Mesendoderm (in vitro differentiated cells): ENCODE data around the gene TDRD10.
A peak's percentile ranks its signal among the peaks of the same experiment; 100 is the strongest.

Experiments
- DNase-seq: peaks from one replicate; pipeline ENCODE4 v3.0.0; 2013
- H2AK5ac ChIP-seq: 2 replicates; pipeline ENCODE4 v1.6.1; 2013; ENCODE audit warnings: low read length, inconsistent platforms
- H2BK120ac ChIP-seq: 2 replicates; pipeline ENCODE4 v1.6.1; 2013; ENCODE audit warnings: low read depth, mild to moderate bottlenecking, low read length, moderate library complexity, mixed read lengths
- H2BK15ac ChIP-seq: replicated peaks from 2 replicates; pipeline ENCODE4 v1.6.1; 2013; ENCODE audit warnings: low read depth, mild to moderate bottlenecking, moderate library complexity
- H2BK5ac ChIP-seq: 2 replicates; pipeline ENCODE4 v1.6.1; 2013; ENCODE audit warnings: low read length, inconsistent platforms
- H3K18ac ChIP-seq: 2 replicates; pipeline ENCODE4 v1.6.1; 2013; ENCODE audit warnings: mild to moderate bottlenecking, low read length, mixed read lengths
- H3K23ac ChIP-seq: one replicate; pipeline ENCODE4 v1.6.1; 2013; ENCODE audit warnings: low read length
- H3K27ac ChIP-seq: 2 replicates; pipeline ENCODE4 v1.5.1; 2013; ENCODE audit warnings: low read depth, mild to moderate bottlenecking, inconsistent platforms, low read length, moderate library complexity
- H3K27me3 ChIP-seq: 2 replicates; pipeline ENCODE4 v1.6.1; 2013; ENCODE audit warnings: low read length, control low read depth, mild to moderate bottlenecking, inconsistent platforms; ENCODE audit not compliant: insufficient read depth, poor library complexity
- H3K36me3 ChIP-seq: 2 replicates; pipeline ENCODE4 v1.6.1; 2013; ENCODE audit warnings: low read length, inconsistent platforms; ENCODE audit not compliant: control insufficient read depth, insufficient read depth
- H3K4ac ChIP-seq: one replicate; pipeline ENCODE4 v1.6.1; 2013; ENCODE audit warnings: low read depth, mild to moderate bottlenecking, low read length, moderate library complexity
- H3K4me1 ChIP-seq: 2 replicates; pipeline ENCODE4 v1.6.1; 2013; ENCODE audit warnings: low read depth, low read length, inconsistent platforms; ENCODE audit not compliant: control insufficient read depth
- H3K4me2 ChIP-seq: 2 replicates; pipeline ENCODE4 v1.6.1; 2013; ENCODE audit warnings: low read length
- H3K4me3 ChIP-seq: 2 replicates; pipeline ENCODE4 v1.5.1; 2013; ENCODE audit warnings: mild to moderate bottlenecking, low read length
- H3K56ac ChIP-seq: one replicate; pipeline ENCODE4 v1.6.1; 2013; ENCODE audit warnings: low read length
- H3K79me1 ChIP-seq: 2 replicates; pipeline ENCODE4 v1.6.1; 2013; ENCODE audit warnings: low read length, inconsistent platforms
- H3K79me2 ChIP-seq: 2 replicates; pipeline ENCODE4 v1.6.1; 2013; ENCODE audit warnings: mild to moderate bottlenecking, low read length; ENCODE audit not compliant: control insufficient read depth, insufficient read depth
- H3K9ac ChIP-seq: 2 replicates; pipeline ENCODE4 v1.6.1; 2013; ENCODE audit warnings: low read length, inconsistent platforms
- H4K5ac ChIP-seq: one replicate; pipeline ENCODE4 v1.6.1; 2013; ENCODE audit warnings: low read length
- H4K8ac ChIP-seq: one replicate; pipeline ENCODE4 v1.6.1; 2013; ENCODE audit warnings: low read depth, mild to moderate bottlenecking, control low read depth, low read length, moderate library complexity
- WGBS: extraction: QIAGEN DNeasy Blood & Tissue Kit; methylation state at CpG from one replicate; pipeline ENCODE4 v1.1.7; 2013; ENCODE audit warnings: low lambda C conversion rate, missing lambda C conversion rate; ENCODE audit not compliant: insufficient coverage; ENCODE audit errors: extremely low coverage; 5-methylcytosine and 5-hydroxymethylcytosine counted together

The TDRD10 gene

DNA sequence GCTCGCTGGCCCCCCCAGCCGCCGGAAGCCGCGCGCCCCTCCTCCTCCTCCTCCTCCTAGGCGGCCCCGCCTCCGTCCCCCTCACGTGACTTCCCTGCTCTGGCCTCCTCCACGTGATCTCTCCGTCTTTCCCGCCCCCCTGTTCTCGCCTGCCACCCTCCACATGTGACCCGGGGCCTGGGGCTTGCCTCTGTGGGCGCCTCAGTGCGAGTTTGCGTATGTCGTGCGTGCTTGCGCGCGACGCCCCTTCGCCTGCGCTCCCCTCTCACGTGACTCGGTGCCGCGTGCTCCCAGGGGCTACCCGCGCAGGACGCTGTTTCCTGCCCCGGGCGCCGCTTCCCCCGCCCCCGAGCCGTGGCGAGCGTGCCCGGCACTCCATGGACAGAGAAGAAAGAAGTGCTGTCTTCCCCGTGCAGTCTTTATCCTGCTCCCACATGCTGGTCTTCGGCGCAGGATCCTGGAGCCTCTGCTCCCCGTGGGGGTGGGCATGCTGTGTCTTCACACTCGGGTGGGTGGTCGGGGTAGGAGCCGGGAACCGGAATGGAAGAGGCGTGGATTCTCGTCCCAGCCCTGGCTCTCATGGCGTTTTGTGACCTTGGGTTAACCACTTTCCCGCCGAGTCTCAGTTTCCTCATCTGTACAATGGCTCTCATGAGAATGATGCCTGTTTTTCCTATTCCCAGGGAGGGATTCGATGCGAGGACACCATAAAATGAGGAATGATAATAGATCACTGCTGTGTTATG, 56.9 kb downstream of the TDRD10 start:
- H3K27me3 ChIP-seq, result no peaks in the 10 kb centered on the region
- peak overlapping the region; percentile 35 for H2BK5ac ChIP-seq
- no peak overlapping the region for H2BK120ac ChIP-seq
- H3K4me3 ChIP-seq, result no peak overlapping the region
- peak overlapping the region; percentile 12 for H4K5ac ChIP-seq
- H3K36me3 ChIP-seq, result peaks cover 3% of the 10 kb centered on the region
- H3K56ac ChIP-seq, result peak overlapping the region; percentile 91
- H3K18ac ChIP-seq, result peak overlapping the region; percentile 13
- H3K23ac ChIP-seq, result no peak overlapping the region
- H3K79me1 ChIP-seq, result peaks cover 19% of the 10 kb centered on the region
- peak overlapping the region; percentile 98 for H3K4ac ChIP-seq
- DNase-seq, result peak; percentile 99
- peak overlapping the region; percentile 66 for H3K27ac ChIP-seq
- H3K4me2 ChIP-seq, result peak overlapping the region; percentile 52
- no CpG with 5 or more reads among the region's 57 CpGs for WGBS
- H3K4me1 ChIP-seq, result peaks cover 10% of the 10 kb centered on the region
- no peak overlapping the region for H4K8ac ChIP-seq
- no peak overlapping the region for H2BK15ac ChIP-seq
- peak overlapping the region; percentile 73 for H3K9ac ChIP-seq
- no peak overlapping the region for H2AK5ac ChIP-seq
- peaks cover 26% of the 10 kb centered on the region for H3K79me2 ChIP-seq

DNA sequence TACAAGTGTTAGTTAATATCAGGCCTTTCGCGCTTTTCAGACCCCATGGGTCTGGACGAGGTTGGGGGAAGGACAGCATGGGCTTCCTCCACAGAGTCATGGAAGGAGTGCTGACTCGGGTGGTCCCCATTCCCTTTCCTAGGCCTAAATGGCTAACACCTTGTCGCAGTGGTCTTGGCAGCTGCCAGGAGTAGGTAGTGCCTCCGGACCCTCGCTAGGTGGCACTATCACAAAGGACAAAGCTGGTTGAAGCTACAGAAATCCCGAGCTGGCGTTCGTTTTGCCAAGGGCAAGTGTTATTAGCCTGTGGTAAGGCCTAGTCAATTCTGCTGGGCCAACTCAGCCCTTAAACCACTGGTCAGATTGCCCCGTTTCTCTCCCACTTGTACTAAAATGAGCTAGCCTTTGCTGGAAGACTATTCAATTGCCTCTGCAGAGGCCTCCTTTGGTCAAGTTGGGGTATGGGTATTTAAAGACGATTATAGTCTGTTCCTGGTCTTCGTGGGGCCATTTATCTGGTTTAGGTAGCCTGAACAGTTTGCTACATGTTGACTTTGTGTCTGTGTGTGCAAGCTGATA, 57.5 kb downstream of the TDRD10 start:
- Histone ChIP-seq H3K4ac (no peak overlapping the region), H3K27me3 (no peaks in the 10 kb centered on the region), H3K18ac (no peak overlapping the region), H4K5ac (peak overlapping the region; percentile 12), H2BK120ac (no peak overlapping the region), H3K4me2 (peak overlapping the region; percentile 52), H3K27ac (no peak overlapping the region), H3K9ac (peak overlapping the region; percentile 73), H2BK5ac (no peak overlapping the region), H3K79me2 (peaks cover 26% of the 10 kb centered on the region), H3K79me1 (peaks cover 19% of the 10 kb centered on the region), H2AK5ac (no peak overlapping the region), H2BK15ac (no peak overlapping the region), H3K23ac (no peak overlapping the region), H3K4me1 (peaks cover 10% of the 10 kb centered on the region), H3K4me3 (no peak overlapping the region), H3K36me3 (peaks cover 1% of the 10 kb centered on the region), H4K8ac (no peak overlapping the region), H3K56ac (peak overlapping the region; percentile 91)
- DNase-seq, result peak; percentile 97
- WGBS, result no CpG with 5 or more reads among the region's 13 CpGs

DNA sequence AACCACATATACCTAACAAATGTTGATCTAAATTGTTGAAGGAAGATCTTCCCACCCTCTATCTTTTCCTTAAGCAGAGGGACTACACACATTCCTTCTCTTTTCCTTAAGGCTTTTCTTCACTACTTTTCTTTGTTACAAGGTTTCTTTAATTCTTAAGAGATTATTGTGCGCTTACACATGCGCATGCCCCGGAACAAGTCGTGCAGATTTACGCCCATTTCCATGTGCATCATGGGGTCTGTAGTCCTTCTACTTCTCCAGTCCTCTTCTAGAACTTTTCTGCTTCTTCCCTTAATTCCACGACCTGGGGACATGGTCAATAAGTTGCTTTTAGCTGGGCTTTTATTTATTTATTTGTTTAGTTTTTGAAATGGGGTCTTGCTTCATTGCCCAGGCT, 63.9 kb downstream of the TDRD10 start:
- Histone ChIP-seq H3K23ac (no peak overlapping the region), H3K18ac (no peak overlapping the region), H3K4me3 (no peak overlapping the region), H2BK15ac (no peak overlapping the region), H3K9ac (no peak overlapping the region), H3K4me1 (peaks cover 6% of the 10 kb centered on the region), H3K27ac (no peak overlapping the region), H4K8ac (no peak overlapping the region), H3K79me2 (no peaks in the 10 kb centered on the region), H3K56ac (no peak overlapping the region), H4K5ac (no peak overlapping the region), H3K4ac (no peak overlapping the region), H3K79me1 (no peaks in the 10 kb centered on the region), H2AK5ac (no peak overlapping the region), H2BK120ac (no peak overlapping the region), H3K36me3 (no peaks in the 10 kb centered on the region), H3K4me2 (no peak overlapping the region), H2BK5ac (no peak overlapping the region), H3K27me3 (no peaks in the 10 kb centered on the region)
- no peak for DNase-seq
- no CpG with 5 or more reads among the region's 6 CpGs for WGBS

DNA sequence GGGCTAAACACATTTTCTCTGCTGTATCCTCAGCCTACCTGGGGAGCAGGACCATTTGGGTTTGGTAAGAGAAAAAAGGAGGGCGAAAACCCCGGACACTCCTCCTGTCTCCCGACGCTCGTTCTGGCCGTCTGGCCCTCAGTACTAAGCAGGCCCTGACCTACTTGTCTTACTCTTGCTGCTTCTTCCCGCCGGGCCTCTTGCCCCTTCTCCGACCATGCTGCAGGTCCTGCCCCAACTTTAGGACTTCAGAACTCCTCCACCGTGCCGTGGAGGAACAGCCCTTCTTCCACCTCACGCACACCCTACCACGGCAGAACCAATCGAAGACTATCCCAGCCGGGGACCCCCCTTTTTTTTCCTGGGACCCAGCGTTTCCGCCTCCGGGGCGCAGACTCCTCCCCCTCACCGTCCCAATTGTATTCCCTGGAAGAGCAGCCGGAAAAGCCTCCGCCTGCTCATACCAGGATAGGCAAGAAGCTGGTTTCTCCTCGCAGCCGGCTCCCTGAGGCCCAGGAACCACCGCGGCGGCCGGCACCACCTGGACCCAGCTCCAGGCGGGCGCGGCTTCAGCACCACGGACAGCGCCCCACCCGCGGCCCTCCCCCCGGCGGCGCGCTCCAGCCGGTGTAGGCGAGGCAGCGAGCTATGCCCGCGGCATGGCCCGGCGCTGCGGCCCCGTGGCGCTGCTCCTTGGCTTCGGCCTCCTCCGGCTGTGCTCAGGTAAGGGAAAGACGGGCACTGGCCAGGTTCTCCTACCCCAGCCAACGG, 65.6 kb downstream of the TDRD10 start, which contains the start of gene CHRNB2:
Gene CHRNB2 (plus strand): TSS at position 393 of the 771 bp plus-strand sequence. CDS start 267 bp downstream, at position 660.
- no peaks in the 10 kb centered on the region for H3K27me3 ChIP-seq
- H3K36me3 ChIP-seq, result no peaks in the 10 kb centered on the region
- no peak within 1 kb of the TSS for H3K4ac ChIP-seq
- peak within 1 kb of the TSS; percentile 1 for H3K4me3 ChIP-seq
- H4K5ac ChIP-seq, result no peak within 1 kb of the TSS
- peak; percentile 93 for DNase-seq
- no peak within 1 kb of the TSS for H3K27ac ChIP-seq
- H3K4me2 ChIP-seq, result peak within 1 kb of the TSS; percentile 64
- H2BK5ac ChIP-seq, result no peak within 1 kb of the TSS
- peak within 1 kb of the TSS; percentile 78 for H3K56ac ChIP-seq
- no peak within 1 kb of the TSS for H3K23ac ChIP-seq
- H2AK5ac ChIP-seq, result no peak within 1 kb of the TSS
- no CpG with 5 or more reads among the region's 53 CpGs for WGBS
- peaks cover 6% of the 10 kb centered on the region for H3K4me1 ChIP-seq
- H3K18ac ChIP-seq, result no peak within 1 kb of the TSS
- no peak within 1 kb of the TSS for H4K8ac ChIP-seq
- no peaks in the 10 kb centered on the region for H3K79me1 ChIP-seq
- H3K79me2 ChIP-seq, result no peaks in the 10 kb centered on the region
- no peak within 1 kb of the TSS for H2BK120ac ChIP-seq
- no peak within 1 kb of the TSS for H2BK15ac ChIP-seq
- H3K9ac ChIP-seq, result peak within 1 kb of the TSS; percentile 46

DNA sequence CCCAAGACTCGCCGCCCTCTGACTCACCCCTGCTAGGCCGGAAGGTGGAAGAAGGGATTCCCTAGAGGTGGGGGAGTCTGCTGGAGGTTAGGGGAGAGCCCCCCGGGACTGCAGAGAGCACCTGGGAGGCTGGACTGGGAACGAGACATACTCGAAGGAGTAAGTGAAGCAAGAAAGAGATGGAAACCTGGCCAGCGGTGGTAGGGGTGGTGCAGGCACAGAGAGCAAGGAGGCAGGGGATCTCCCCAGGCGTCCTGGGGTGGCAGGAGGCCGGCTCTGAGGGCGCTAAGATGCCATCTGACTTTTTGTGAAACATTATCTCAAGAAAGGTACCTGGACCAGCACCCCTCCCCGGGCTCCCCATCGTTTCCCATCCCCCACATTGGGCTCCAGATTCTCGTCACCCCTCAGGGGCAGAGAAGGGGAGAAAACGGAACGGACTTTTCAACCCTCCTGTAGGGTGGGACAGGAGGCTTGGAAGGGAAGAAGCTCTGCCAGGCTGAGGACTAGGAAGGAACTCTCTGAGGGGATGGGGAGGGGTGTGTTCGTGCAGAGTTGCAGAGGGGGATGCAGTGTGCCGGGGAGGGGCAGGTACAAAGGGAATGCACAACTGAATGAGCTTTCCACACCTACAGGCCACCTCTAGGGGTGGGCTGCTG, 66.3 kb downstream of the TDRD10 start:
- Histone ChIP-seq H3K23ac (no peak overlapping the region), H3K4me1 (peaks cover 6% of the 10 kb centered on the region), H2BK15ac (no peak overlapping the region), H3K4me3 (no peak overlapping the region), H3K4me2 (peak overlapping the region; percentile 64), H2BK120ac (no peak overlapping the region), H3K79me2 (no peaks in the 10 kb centered on the region), H2BK5ac (no peak overlapping the region), H3K9ac (peak overlapping the region; percentile 46), H4K8ac (no peak overlapping the region), H3K4ac (no peak overlapping the region), H3K27me3 (no peaks in the 10 kb centered on the region), H3K27ac (no peak overlapping the region), H3K79me1 (no peaks in the 10 kb centered on the region), H3K36me3 (no peaks in the 10 kb centered on the region), H3K56ac (no peak overlapping the region), H3K18ac (no peak overlapping the region), H4K5ac (no peak overlapping the region), H2AK5ac (no peak overlapping the region)
- no CpG with 5 or more reads among the region's 17 CpGs for WGBS
- DNase-seq, result no peak
